Smooth muscle cell (in vitro differentiated cells): ENCODE measurements around the gene C14orf132. TPM values are rescaled to one million over a fixed set of nuclear protein-coding genes. Genes with fewer than 3 reads are reported as not detected.

Source experiments
- DNase-seq: peaks from one replicate; lab custom pipeline; 2025; ENCODE audit not compliant: unreplicated experiment; lab: John Stamatoyannopoulos, UW
- H2AFZ ChIP-seq: fragments of 200-600 bp; sonication (generic); 2 replicates; pipeline ENCODE4 v1.6.0; 2016; ENCODE audit warnings: antibody characterized with exemption, low read depth, mild to moderate bottlenecking
- H3F3A ChIP-seq: fragments of 200-600 bp; sonication (generic); 2 replicates; pipeline ENCODE4 v1.6.0; 2017; ENCODE audit warnings: antibody characterized with exemption, low read depth
- H3K27ac ChIP-seq: fragments of 200-600 bp; sonication (generic); 2 replicates; pipeline ENCODE4 v1.5.1; 2016; ENCODE audit warnings: low read depth, mild to moderate bottlenecking
- H3K27me3 ChIP-seq: fragments of 200-600 bp; sonication (generic); 2 replicates; pipeline ENCODE4 v1.6.1; 2016; ENCODE audit warnings: low read depth, mild to moderate bottlenecking
- H3K36me3 ChIP-seq: fragments of 200-600 bp; sonication (generic); 2 replicates; pipeline ENCODE4 v1.5.1; 2016; ENCODE audit warnings: low read depth
- H3K4me1 ChIP-seq: fragments of 200-600 bp; sonication (generic); 2 replicates; pipeline ENCODE4 v1.5.1; 2016; ENCODE audit warnings: low read depth
- H3K4me2 ChIP-seq: fragments of 200-600 bp; sonication (generic); 2 replicates; pipeline ENCODE4 v1.6.0; 2016; ENCODE audit warnings: mild to moderate bottlenecking
- H3K4me3 ChIP-seq: fragments of 200-600 bp; sonication (generic); 2 replicates; pipeline ENCODE4 v1.5.1; 2016; ENCODE audit warnings: mild to moderate bottlenecking
- H3K79me2 ChIP-seq: fragments of 200-600 bp; sonication (generic); 2 replicates; pipeline ENCODE4 v1.6.0; 2016; ENCODE audit warnings: low read depth, mild to moderate bottlenecking
- H3K9ac ChIP-seq: fragments of 200-600 bp; sonication (generic); 2 replicates; pipeline ENCODE4 v1.6.0; 2016; ENCODE audit warnings: low read depth
- H3K9me3 ChIP-seq: fragments of 200-600 bp; sonication (generic); replicated peaks from 2 replicates; pipeline ENCODE4 v1.5.1; 2016; ENCODE audit warnings: low read depth
- H4K20me1 ChIP-seq: fragments of 200-600 bp; sonication (generic); 2 replicates; pipeline ENCODE4 v1.6.0; 2016; ENCODE audit warnings: low read depth
- CTCF ChIP-seq: fragments of 200-600 bp; sonication (generic); IDR thresholded peaks from 2 replicates; pipeline ENCODE4 v1.5.1; 2017; ENCODE audit warnings: borderline replicate concordance, mild to moderate bottlenecking, antibody characterized with exemption; ENCODE audit not compliant: insufficient read depth, poor library complexity, severe bottlenecking
- WGBS: methylation state at CpG from one replicate; pipeline ENCODE4 v1.1.7; 2016; ENCODE audit warnings: low lambda C conversion rate; 5-methylcytosine and 5-hydroxymethylcytosine counted together
- polyA plus RNA-seq: library from polyadenylated mRNA; unstranded; fragments of >200 nt; fragmentation: Nextera tagmentation; extraction: Ambion mirVana; gene quantifications from 2 replicates; pipeline ENCODE4 v1.2.1, GENCODE V29; 2016
- total RNA-seq: library from RNA; depleted of rRNA; stranded (reverse); fragments of >200 nt; gene quantifications from 2 replicates; pipeline ENCODE4 v1.2.3, GENCODE V29; 2014

C14orf132 gene
- total and polyA plus RNA-seq, 2 experiments from 2014 or later, result 35.5 to 38.0 TPM

DNA sequence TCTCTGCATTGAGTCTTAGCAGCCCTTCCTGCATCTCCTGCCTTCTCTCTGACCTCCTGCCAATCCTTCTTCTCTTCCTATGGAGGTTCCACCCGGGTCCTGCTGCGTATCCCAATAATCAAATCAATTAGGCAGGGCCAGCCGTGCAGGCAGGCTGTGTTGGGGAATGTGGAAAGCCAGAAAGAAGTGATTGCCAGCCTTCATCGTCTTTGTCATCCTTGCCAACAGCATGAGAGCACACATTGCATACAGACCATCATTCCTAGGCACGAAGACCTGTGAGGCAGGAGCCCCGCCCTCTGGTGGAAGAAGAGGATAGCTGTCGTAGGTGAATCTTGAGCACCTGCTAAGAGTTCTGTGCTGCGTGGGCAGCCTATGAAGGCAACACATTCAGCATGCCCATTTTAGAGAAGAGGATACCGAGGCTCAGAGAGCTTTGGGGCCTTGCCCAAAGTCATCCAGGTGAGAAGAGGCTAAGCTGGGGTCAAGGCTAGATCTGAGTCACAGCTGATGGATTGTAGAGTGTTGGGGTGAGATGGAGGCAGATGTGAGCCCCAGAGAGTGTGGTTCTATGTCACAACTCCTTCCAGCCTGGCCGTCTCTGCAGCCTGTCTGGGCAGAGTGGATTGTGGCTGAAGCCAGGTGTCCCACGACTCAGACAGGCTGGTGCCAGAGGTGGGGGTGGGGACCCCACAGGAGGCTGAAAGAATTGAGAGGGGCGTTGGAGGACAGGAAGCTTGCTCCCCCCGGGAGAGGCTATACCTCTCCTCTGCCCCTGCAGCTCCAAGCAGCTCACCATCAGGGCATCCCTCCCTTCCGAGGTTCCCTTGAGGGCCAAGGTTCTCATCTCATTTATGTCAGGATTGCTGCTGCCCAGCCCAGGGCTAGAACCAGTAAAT, 12.7 kb downstream of the C14orf132 start:
- peak; percentile 13 for TF ChIP-seq CTCF
- H3K36me3 ChIP-seq, result no peaks in the 10 kb centered on the region
- WGBS, result 79% methylated on average over 14 of the region's 14 CpGs
- no peaks in the 10 kb centered on the region for H3K9me3 ChIP-seq
- DNase-seq, result no peak
- no peak overlapping the region for H3K9ac ChIP-seq
- H3K79me2 ChIP-seq, result peaks cover 57% of the 10 kb centered on the region
- H3K27me3 ChIP-seq, result no peaks in the 10 kb centered on the region
- peaks cover 98% of the 10 kb centered on the region for H4K20me1 ChIP-seq
- H3K4me2 ChIP-seq, result no peak overlapping the region
- H2AFZ ChIP-seq, result no peak overlapping the region
- no peaks in the 10 kb centered on the region for H3F3A ChIP-seq
- peak overlapping the region; percentile 89 for H3K27ac ChIP-seq
- no peaks in the 10 kb centered on the region for H3K4me1 ChIP-seq
- H3K4me3 ChIP-seq, result no peak overlapping the region

DNA sequence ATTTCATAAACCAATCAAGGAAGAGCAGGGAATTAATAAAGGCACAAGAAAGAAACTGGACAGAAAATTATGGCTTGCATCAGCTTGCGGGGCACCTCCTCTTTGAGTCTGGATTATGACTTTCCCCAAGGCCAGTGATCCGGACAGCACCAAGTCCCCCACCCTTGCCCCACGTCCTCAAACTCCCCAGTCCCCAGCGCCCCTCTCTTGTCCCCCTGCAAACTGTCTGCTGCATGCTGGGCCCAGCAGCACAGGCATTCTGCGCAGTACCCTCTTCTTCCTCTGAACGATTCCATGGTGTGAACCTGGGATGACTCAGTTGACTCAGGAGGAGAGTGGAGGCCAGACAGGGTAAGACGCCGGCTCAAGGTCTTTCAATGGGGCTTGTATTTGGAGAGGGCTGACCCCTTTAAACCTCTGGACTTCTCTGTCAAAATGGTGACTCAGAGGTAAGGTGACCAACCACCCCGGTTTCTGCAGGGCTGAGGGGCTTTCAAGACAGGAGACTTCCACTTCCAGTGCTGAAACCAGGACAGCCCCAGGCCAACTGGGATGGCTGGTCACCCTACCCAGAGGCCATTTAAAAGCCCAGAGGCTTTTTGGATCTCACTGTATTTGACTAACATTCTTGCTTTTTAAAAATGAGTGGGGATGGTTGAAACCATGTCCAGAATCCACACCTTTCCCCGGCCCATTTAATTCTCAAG, 13.5 kb downstream of the C14orf132 start:
- H3K4me3 ChIP-seq, result no peak overlapping the region
- H3K36me3 ChIP-seq, result no peaks in the 10 kb centered on the region
- H3K9me3 ChIP-seq, result no peaks in the 10 kb centered on the region
- peak overlapping the region; percentile 43 for H3K9ac ChIP-seq
- peaks cover 98% of the 10 kb centered on the region for H4K20me1 ChIP-seq
- WGBS, result 87% methylated on average over 10 of the region's 10 CpGs
- H3K4me2 ChIP-seq, result no peak overlapping the region
- DNase-seq, result no peak
- H3K79me2 ChIP-seq, result peaks cover 49% of the 10 kb centered on the region
- no peaks in the 10 kb centered on the region for H3F3A ChIP-seq
- TF ChIP-seq CTCF, result no peak
- peak overlapping the region; percentile 89 for H3K27ac ChIP-seq
- no peaks in the 10 kb centered on the region for H3K27me3 ChIP-seq
- H2AFZ ChIP-seq, result no peak overlapping the region
- no peaks in the 10 kb centered on the region for H3K4me1 ChIP-seq

DNA sequence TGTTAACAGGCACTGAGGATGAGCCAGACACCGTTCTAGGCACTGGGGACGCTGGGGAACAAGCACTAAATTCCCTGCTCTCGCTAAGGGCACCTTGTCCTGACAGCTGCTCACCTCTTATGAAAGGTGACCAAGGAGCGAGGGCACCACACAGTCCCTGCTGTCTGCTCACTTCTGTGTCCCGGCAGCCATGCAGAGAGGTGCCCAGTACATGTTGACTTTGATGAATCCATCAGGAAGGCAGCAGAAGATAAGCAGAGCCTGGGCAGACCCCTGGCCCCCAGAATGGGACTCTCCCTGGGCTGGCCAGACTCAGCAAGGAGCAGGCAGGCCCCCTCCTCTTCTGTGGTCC, 14.1 kb downstream of the C14orf132 start:
- H3K36me3 ChIP-seq, result no peaks in the 10 kb centered on the region
- 91% methylated on average over 5 of the region's 5 CpGs for WGBS
- peak overlapping the region; percentile 89 for H3K27ac ChIP-seq
- H4K20me1 ChIP-seq, result peaks cover 98% of the 10 kb centered on the region
- no peaks in the 10 kb centered on the region for H3K27me3 ChIP-seq
- no peak overlapping the region for H3K4me3 ChIP-seq
- H3K9ac ChIP-seq, result peak overlapping the region; percentile 43
- H3F3A ChIP-seq, result no peaks in the 10 kb centered on the region
- TF ChIP-seq CTCF, result no peak
- peaks cover 47% of the 10 kb centered on the region for H3K79me2 ChIP-seq
- DNase-seq, result no peak
- H3K9me3 ChIP-seq, result no peaks in the 10 kb centered on the region
- no peaks in the 10 kb centered on the region for H3K4me1 ChIP-seq
- H3K4me2 ChIP-seq, result peak overlapping the region; percentile 10
- H2AFZ ChIP-seq, result no peak overlapping the region
